ENCODE measurements around the gene BAD. TPM values are rescaled to one million over a fixed set of nuclear protein-coding genes. Genes with fewer than 3 reads are reported as not detected.
A peak's percentile ranks its signal among the peaks of the same experiment; 100 is the strongest.

BAD gene
- total and polyA plus RNA-seq, 2 of the 13 experiments (the other 11 are each of a cell fraction or from before 2014, with no cell fraction given), result 17.9 to 28.5 TPM

DNA sequence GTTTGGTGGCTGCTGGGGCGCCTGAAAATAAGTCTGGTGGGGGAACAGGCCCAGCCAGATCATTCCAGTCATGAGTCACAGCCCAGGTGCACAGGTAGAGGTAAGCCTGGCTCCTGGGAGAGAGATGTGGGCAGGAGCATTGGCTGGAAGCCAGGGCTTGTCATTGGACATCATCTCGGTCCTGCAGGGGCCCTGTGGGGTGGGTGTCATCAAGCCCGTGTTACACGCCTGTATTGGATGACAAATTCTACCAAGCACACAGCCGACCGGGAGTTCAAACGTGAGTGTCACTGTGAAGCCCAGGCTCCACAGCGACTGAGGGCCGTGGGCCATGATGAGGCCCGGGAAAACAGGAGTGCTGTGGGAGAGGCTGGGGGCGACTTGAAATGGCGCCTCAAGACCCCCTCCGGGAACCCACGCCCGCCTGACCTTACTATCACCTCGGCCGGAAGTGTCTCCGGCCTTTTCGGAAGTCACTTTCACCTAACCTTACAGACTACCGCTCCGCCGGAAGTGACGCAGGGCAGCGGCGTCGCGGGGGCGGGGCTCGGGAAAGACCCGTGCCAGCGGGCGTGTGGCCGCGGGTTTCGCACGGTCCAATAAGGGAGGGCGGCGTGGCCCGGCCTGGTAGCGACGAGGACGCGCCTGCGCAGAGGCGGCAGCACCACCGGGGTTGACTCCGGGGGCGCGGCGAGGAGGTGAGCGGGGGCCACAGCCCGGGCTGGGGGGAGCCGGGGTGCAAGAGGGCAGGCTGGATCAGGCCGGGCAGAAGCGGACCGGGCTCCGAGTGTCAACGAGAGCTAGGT is 43.8 kb downstream of the BAD start, which contains the start of gene FKBP2 (continued):
- TF ChIP-seq ZSCAN30 (CRISPR knock-in tag; IDR thresholded peaks at IDR 0.05) (no peak), EED (CRISPR knock-in tag; IDR thresholded peaks at IDR 0.05) (0 out of 2 replicates have a peak, but pooled peaks have one; percentile 36), PPARG (CRISPR knock-in tag; conservative IDR thresholded peaks at IDR 0.05) (no peak; the same call in 1 of the 2 replicates), ZNF317 (CRISPR knock-in tag; IDR thresholded peaks at IDR 0.05) (no peak), ELF4 (CRISPR knock-in tag; IDR thresholded peaks at IDR 0.05; ENCODE audit: borderline replicate concordance) (no peak), ZNF841 (CRISPR knock-in tag; IDR thresholded peaks at IDR 0.05; ENCODE audit: borderline replicate concordance) (no peak), ZFP36 (IDR thresholded peaks at IDR 0.05; ENCODE audit: borderline replicate concordance, low read depth, low read length, partially characterized antibody) (no peak), ATRX (CRISPR knock-in tag; IDR thresholded peaks at IDR 0.05; ENCODE audit: borderline replicate concordance) (no peak), HMGXB3 (CRISPR knock-in tag; IDR thresholded peaks at IDR 0.05; ENCODE audit: borderline replicate concordance) (no peak), ISL2 (CRISPR knock-in tag; IDR thresholded peaks at IDR 0.05) (peak; percentile 74), SP1 (IDR thresholded peaks at IDR 0.05) (no peak), SP1 (CRISPR knock-in tag; IDR thresholded peaks at IDR 0.05) (peak; percentile 75; the same call in 1 of the 2 replicates), HNF4A (CRISPR knock-in tag; IDR thresholded peaks at IDR 0.05) (0 out of 2 replicates have a peak, but pooled peaks have one; percentile 11), LRRFIP1 (CRISPR knock-in tag; conservative IDR thresholded peaks at IDR 0.05) (no peak)
- TF ChIP-seq, protein P1, sequence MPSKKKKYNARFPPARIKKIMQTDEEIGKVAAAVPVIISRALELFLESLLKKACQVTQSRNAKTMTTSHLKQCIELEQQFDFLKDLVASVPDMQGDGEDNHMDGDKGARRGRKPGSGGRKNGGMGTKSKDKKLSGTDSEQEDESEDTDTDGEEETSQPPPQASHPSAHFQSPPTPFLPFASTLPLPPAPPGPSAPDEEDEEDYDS (CRISPR knock-in tag; IDR thresholded peaks at IDR 0.05), result peak; percentile 78; the same call in 1 of the 2 replicates
- TF ChIP-seq, protein P2, sequence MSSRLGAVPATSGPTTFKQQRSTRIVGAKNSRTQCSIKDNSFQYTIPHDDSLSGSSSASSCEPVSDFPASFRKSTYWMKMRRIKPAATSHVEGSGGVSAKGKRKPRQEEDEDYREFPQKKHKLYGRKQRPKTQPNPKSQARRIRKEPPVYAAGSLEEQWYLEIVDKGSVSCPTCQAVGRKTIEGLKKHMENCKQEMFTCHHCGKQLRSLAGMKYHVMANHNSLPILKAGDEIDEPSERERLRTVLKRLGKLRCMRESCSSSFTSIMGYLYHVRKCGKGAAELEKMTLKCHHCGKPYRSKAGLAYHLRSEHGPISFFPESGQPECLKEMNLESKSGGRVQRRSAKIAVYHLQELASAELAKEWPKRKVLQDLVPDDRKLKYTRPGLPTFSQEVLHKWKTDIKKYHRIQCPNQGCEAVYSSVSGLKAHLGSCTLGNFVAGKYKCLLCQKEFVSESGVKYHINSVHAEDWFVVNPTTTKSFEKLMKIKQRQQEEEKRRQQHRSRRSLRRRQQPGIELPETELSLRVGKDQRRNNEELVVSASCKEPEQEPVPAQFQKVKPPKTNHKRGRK (CRISPR knock-in tag; IDR thresholded peaks at IDR 0.05), result no peak
